Amygdala (tissue), 56 donors: ENCODE data around the gene NNAT.

ENCODE experiments used
- DNase-seq, 56 donors: peaks; one replicate each; lab custom pipeline; 2025; lab: John Stamatoyannopoulos, UW

Gene NNAT

GRCh38 chr20:37501940-37502339, 19.1 kb upstream of the NNAT start:
- DNase-seq = no peak

- no peak for DNase-seq
Observed at GRCh38 chr20:37502654-37503053, 18.4 kb upstream of the NNAT start.

- no peak for DNase-seq
Observed at GRCh38 chr20:37503256-37503927, 17.7 kb upstream of the NNAT start.

- peak in 1 of 56 donors; percentile 8 for DNase-seq
Observed at GRCh38 chr20:37504404-37505096, 16.5 kb upstream of the NNAT start.

- DNase-seq = no peak
Observed at GRCh38 chr20:37505263-37506151, 15.5 kb upstream of the NNAT start.

GRCh38 chr20:37506152-37506725, 14.8 kb upstream of the NNAT start:
- no peak for DNase-seq

- DNase-seq = no peak
Observed at GRCh38 chr20:37510226-37510625, 10.8 kb upstream of the NNAT start.

GRCh38 chr20:37511610-37512275, 9.3 kb upstream of the NNAT start:
- no peak for DNase-seq

GRCh38 chr20:37513779-37514359, 7.2 kb upstream of the NNAT start:
- no peak for DNase-seq

GRCh38 chr20:37515876-37516275, 5.2 kb upstream of the NNAT start:
- DNase-seq = no peak

- no peak for DNase-seq
Observed at GRCh38 chr20:37516811-37517750, 4.0 kb upstream of the NNAT start.

- no peak for DNase-seq
Observed at GRCh38 chr20:37518059-37518458, 3.0 kb upstream of the NNAT start.

- DNase-seq = peak in 18 of 56 donors; percentile 6 to 64 (median 36)
Observed at GRCh38 chr20:37518606-37519507, 2.2 kb upstream of the NNAT start.

- DNase-seq = peak in 1 of 56 donors; percentile 16
Observed at GRCh38 chr20:37519508-37520418, 1.3 kb upstream of the NNAT start.

- no peak for DNase-seq
Observed at GRCh38 chr20:37520419-37520955, 563 bp upstream of the NNAT start.

GRCh38 chr20:37522260-37523011, 1.4 kb downstream of the NNAT start:
- peak in 8 of 56 donors; percentile 6 to 36 (median 25) for DNase-seq
